Sigmoid colon (tissue), 7 donors: ENCODE data around the gene C7orf25. TPM values are rescaled to one million over a fixed set of nuclear protein-coding genes. Genes with fewer than 3 reads are reported as not detected.

ENCODE experiments used
- DNase-seq: peaks from one replicate; pipeline ENCODE4 v3.0.0-alpha.2; 2019
- H3K27ac ChIP-seq, 4 donors: fragments of 200-600 bp; sonication (generic); one replicate each; pipeline ENCODE4 v1.5.1; 2016 to 2019; ENCODE audit warnings: mild to moderate bottlenecking in 1 of 4
- H3K27me3 ChIP-seq, 3 donors: fragments of 200-600 bp; sonication (generic); one replicate each; pipeline ENCODE4 v1.5.1; 2019; ENCODE audit warnings: mild to moderate bottlenecking in 1 of 3
- H3K36me3 ChIP-seq, 4 donors: fragments of 200-600 bp; sonication (generic); one replicate each; pipeline ENCODE4 v1.5.1; 2016 to 2019
- H3K4me1 ChIP-seq, 4 donors: fragments of 200-600 bp; sonication (generic); one replicate each; pipeline ENCODE4 v1.5.1; 2017 to 2019
- H3K4me3 ChIP-seq, 4 donors: fragments of 200-600 bp; sonication (generic); one replicate each; pipeline ENCODE4 v1.5.1; 2017 to 2019; ENCODE audit warnings: mild to moderate bottlenecking in 2 of 4, moderate library complexity in 1 of 4
- H3K9me3 ChIP-seq, 4 donors: fragments of 200-600 bp in 3 of 4; sonication (generic) in 3 of 4; one replicate each; pipeline versions ENCODE4 v1.5.1 to v1.6.1; 2013 to 2019
- EP300 ChIP-seq, 4 donors: sonication (generic); formaldehyde crosslinking; IDR thresholded peaks; one replicate each; pipeline ENCODE4 v1.6.1; 2017; ENCODE audit warnings: antibody characterized with exemption in 4 of 4
- POLR2A ChIP-seq, 2 donors: fragments of 450-650 bp; IDR thresholded peaks; one replicate each; pipeline ENCODE4 v1.6.1; 2016; ENCODE audit warnings: antibody characterized with exemption in 2 of 2, mild to moderate bottlenecking in 2 of 2, moderate library complexity in 2 of 2
- POLR2AphosphoS5 ChIP-seq, 4 donors: sonication (generic); formaldehyde crosslinking; IDR thresholded peaks; one replicate each; pipeline ENCODE4 v1.6.1; 2017; ENCODE audit warnings: antibody characterized with exemption in 4 of 4
- WGBS, 2 donors: extraction: QIAGEN DNeasy Blood & Tissue Kit; methylation state at CpG; one replicate each; pipeline ENCODE4 v1.1.7; 2013; 5-methylcytosine and 5-hydroxymethylcytosine counted together
- intact Hi-C: fragments of 100-400 bp; cut with DNase I; formaldehyde crosslinking; loops from one replicate; pipeline ENCODE4 v1.15.1; 2023
- polyA plus RNA-seq, 3 donors: library from polyadenylated mRNA; stranded (reverse); fragments of 200-250 nt; gene quantifications; one replicate each; pipeline ENCODE4 v1.2.3, GENCODE V29; 2013
- total RNA-seq, 4 donors: library from RNA; depleted of rRNA; stranded (reverse); fragments of >200 nt; gene quantifications; one replicate each; pipeline ENCODE4 v1.1.0, GENCODE V29; 2016
- TF ChIP-seq, protein P1 (sequence below), 4 experiments: fragments of 450-650 bp in 3 of 4; fragments of 200-600 bp in 1 of 4; IDR thresholded peaks; one replicate each; pipeline ENCODE4 v1.5.1; 2016 to 2019; ENCODE audit warnings: antibody characterized with exemption in 4 of 4, mild to moderate bottlenecking in 3 of 4, moderate library complexity in 2 of 4
- donor health status: healthy with polysubstance abuse.
- donor health status: Bipolar disorder and iron deficiency.
- donor health status: healthy.

C7orf25 gene
- total and polyA plus RNA-seq, 7 donors = 3.9 to 13.0 (median 6.7) TPM

DNA sequence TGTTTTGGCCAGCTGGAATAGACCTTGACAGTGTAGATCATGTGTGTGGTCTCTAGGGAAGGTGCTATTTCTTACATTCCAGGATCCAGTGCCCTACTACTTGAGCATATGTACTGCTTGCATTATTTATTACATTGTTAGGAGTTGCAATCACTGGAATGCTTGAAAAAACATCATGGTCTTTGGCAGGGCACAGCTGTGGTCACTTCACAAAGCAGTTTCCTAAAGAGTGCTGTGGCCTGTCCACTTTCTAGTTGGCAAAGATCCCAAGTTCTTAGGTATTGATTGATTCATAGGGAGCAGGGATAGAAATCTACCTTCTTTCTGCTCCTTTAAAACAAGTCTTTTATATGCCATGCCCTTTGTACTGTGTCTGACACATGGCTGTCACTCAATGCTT is 4.6 kb downstream of the C7orf25 start:
- H3K9me3 ChIP-seq = no peaks in the 10 kb centered on the region
- no peak overlapping the region for H3K4me3 ChIP-seq
- no peak overlapping the region for H3K27ac ChIP-seq
- no peak for DNase-seq
- intact Hi-C loops = no loop called here
- no peaks in the 10 kb centered on the region for H3K36me3 ChIP-seq
- no peaks in the 10 kb centered on the region for H3K27me3 ChIP-seq
- peaks cover 0 to 16% (median 12%) of the 10 kb centered on the region in 4 donors for H3K4me1 ChIP-seq
- TF ChIP-seq POLR2A (IDR thresholded peaks at IDR 0.05) (no peak), EP300 (IDR thresholded peaks at IDR 0.05) (no peak), POLR2AphosphoS5 (IDR thresholded peaks at IDR 0.05) (no peak)
- TF ChIP-seq, protein P1, sequence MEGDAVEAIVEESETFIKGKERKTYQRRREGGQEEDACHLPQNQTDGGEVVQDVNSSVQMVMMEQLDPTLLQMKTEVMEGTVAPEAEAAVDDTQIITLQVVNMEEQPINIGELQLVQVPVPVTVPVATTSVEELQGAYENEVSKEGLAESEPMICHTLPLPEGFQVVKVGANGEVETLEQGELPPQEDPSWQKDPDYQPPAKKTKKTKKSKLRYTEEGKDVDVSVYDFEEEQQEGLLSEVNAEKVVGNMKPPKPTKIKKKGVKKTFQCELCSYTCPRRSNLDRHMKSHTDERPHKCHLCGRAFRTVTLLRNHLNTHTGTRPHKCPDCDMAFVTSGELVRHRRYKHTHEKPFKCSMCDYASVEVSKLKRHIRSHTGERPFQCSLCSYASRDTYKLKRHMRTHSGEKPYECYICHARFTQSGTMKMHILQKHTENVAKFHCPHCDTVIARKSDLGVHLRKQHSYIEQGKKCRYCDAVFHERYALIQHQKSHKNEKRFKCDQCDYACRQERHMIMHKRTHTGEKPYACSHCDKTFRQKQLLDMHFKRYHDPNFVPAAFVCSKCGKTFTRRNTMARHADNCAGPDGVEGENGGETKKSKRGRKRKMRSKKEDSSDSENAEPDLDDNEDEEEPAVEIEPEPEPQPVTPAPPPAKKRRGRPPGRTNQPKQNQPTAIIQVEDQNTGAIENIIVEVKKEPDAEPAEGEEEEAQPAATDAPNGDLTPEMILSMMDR (IDR thresholded peaks at IDR 0.05) = no peak

DNA sequence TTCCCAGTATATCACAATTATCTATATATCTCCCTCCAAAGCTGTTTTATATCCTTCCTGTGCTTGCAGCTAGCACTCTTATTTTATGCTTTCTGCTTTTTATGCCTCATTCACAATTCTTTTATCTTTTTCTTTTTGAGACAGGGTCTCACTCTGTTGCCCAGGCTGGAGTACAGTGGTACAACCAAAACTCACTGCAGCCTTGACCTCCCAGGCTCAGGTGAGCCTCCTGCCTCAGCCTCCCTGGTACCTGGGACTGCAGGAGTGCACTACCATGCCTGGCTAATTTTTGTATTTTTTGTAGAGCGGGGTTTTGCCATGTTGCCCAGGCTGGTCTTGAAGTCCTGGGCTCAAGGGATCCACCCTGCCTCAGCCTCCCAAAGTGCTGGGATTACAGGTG is 5.7 kb downstream of the C7orf25 start:
- DNase-seq = no peak
- Histone ChIP-seq H3K9me3 (no peaks in the 10 kb centered on the region), H3K4me1 (peaks cover 0 to 13% (median 10%) of the 10 kb centered on the region in 4 donors), H3K36me3 (no peaks in the 10 kb centered on the region), H3K27ac (no peak overlapping the region), H3K27me3 (no peaks in the 10 kb centered on the region), H3K4me3 (no peak overlapping the region)
- 96 to 98% methylated on average over 1 of the region's 1 CpG for WGBS, 2 donors
- TF ChIP-seq POLR2AphosphoS5 (IDR thresholded peaks at IDR 0.05) = no peak
- no peak for TF ChIP-seq POLR2A (IDR thresholded peaks at IDR 0.05)
- TF ChIP-seq, protein P1 (IDR thresholded peaks at IDR 0.05) = no peak
- TF ChIP-seq EP300 (IDR thresholded peaks at IDR 0.05) = no peak
- intact Hi-C loops = no loop called here

DNA sequence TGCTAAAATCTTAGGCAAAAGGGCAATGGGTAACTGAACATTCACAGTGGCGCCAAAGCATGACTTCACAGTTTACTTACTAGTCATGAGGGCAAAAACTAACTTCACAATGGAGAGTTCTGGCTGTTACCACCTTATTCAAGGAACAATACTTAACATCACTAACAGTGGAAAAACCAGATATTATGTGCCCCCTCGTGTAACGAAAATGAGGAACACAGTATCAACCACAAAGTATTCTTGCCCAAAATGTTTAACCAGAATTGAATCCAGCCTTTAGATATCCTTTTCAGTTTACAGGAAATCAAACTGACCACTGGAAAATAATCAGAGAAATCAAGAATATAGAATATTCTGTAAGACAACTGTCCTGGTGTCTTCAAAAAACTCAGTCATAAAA is 9.5 kb downstream of the C7orf25 start:
- H3K27me3 ChIP-seq = no peaks in the 10 kb centered on the region
- no peaks in the 10 kb centered on the region for H3K4me1 ChIP-seq
- no peak overlapping the region for H3K27ac ChIP-seq
- no peaks in the 10 kb centered on the region for H3K9me3 ChIP-seq
- WGBS, 2 donors = 49 to 72% methylated on average over 3 of the region's 3 CpGs
- H3K4me3 ChIP-seq = no peak overlapping the region
- TF ChIP-seq EP300 (IDR thresholded peaks at IDR 0.05) = no peak
- no peak for TF ChIP-seq POLR2AphosphoS5 (IDR thresholded peaks at IDR 0.05)
- no peak for TF ChIP-seq POLR2A (IDR thresholded peaks at IDR 0.05)
- TF ChIP-seq, protein P1 (IDR thresholded peaks at IDR 0.05) = no peak
- DNase-seq = no peak
- no peaks in the 10 kb centered on the region for H3K36me3 ChIP-seq
- intact Hi-C loops = no loop called here

DNA sequence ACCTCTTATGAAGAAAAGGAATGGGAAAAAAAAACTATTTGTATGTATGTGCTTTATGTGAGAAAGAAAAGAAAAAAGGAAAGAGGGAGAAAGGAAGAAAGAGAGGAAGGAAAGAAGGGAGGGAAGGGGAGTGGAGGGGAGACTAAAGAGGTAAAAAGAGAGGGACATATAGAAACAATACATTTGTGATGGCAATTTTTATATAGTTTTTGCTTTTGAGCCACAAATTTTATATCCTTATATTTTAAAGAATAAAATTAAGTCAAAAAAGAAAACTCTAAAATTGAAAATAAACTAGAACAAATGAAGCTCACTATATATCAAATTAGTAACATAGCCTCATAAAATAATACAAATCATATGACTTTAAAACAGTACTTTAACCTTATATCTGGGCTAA is 11.0 kb downstream of the C7orf25 start:
- intact Hi-C loops = no loop called here
- Histone ChIP-seq H3K36me3 (no peaks in the 10 kb centered on the region), H3K4me1 (no peaks in the 10 kb centered on the region)

More for the DNA sequence above, 11.0 kb downstream of the C7orf25 start:
- TF ChIP-seq POLR2A (IDR thresholded peaks at IDR 0.05) (no peak), EP300 (IDR thresholded peaks at IDR 0.05) (no peak), POLR2AphosphoS5 (IDR thresholded peaks at IDR 0.05) (no peak)
- TF ChIP-seq, protein P1 (IDR thresholded peaks at IDR 0.05) = no peak
- no peak for DNase-seq
- Histone ChIP-seq H3K9me3 (no peaks in the 10 kb centered on the region), H3K4me3 (no peak overlapping the region), H3K27ac (no peak overlapping the region), H3K27me3 (no peaks in the 10 kb centered on the region)
